GM18511 (cell line): ENCODE data around the gene SLC38A9.

Source experiments
- ATAC-seq: cut with Tn5 transposase; IDR thresholded peaks from one replicate; pipeline ENCODE4 v1.9.1; 2021; ENCODE audit warnings: mild to moderate bottlenecking, moderate library complexity; ENCODE audit not compliant: unreplicated experiment

The SLC38A9 gene

GRCh38 chr5:55665065-55665464 is 47.1 kb downstream of the SLC38A9 start:
- no peak for ATAC-seq

GRCh38 chr5:55657443-55657842 is 54.7 kb downstream of the SLC38A9 start:
- ATAC-seq: no peak

- ATAC-seq: no peak
These were observed 61.7 kb downstream of the SLC38A9 start for GRCh38 chr5:55650386-55650785.

GRCh38 chr5:55649963-55650362 is 62.2 kb downstream of the SLC38A9 start:
- no peak for ATAC-seq

- no peak for ATAC-seq
These were observed 66.8 kb downstream of the SLC38A9 start for GRCh38 chr5:55645304-55645703.

GRCh38 chr5:55638455-55638854 is 73.7 kb downstream of the SLC38A9 start:
- ATAC-seq: no peak

- no peak for ATAC-seq
These were observed 74.1 kb downstream of the SLC38A9 start for GRCh38 chr5:55638051-55638450.

- no peak for ATAC-seq
These were observed 75.4 kb downstream of the SLC38A9 start for GRCh38 chr5:55636683-55637082.

GRCh38 chr5:55636177-55636576 is 75.9 kb downstream of the SLC38A9 start:
- no peak for ATAC-seq

- ATAC-seq: no peak
These were observed 77.3 kb downstream of the SLC38A9 start for GRCh38 chr5:55634866-55635265.

GRCh38 chr5:55634209-55634805 is 77.8 kb downstream of the SLC38A9 start:
- ATAC-seq: no peak

GRCh38 chr5:55633574-55634208 is 78.4 kb downstream of the SLC38A9 start:
- ATAC-seq: no peak

- no peak for ATAC-seq
These were observed 82.3 kb downstream of the SLC38A9 start for GRCh38 chr5:55629815-55630214.

GRCh38 chr5:55626790-55627189 is 85.3 kb downstream of the SLC38A9 start:
- no peak for ATAC-seq

- no peak for ATAC-seq
These were observed 86.2 kb downstream of the SLC38A9 start for GRCh38 chr5:55625913-55626312.

GRCh38 chr5:55625589-55625909 is 86.6 kb downstream of the SLC38A9 start:
- no peak for ATAC-seq

GRCh38 chr5:55624841-55625588 is 87.1 kb downstream of the SLC38A9 start:
- no peak for ATAC-seq

- no peak for ATAC-seq
These were observed 88.3 kb downstream of the SLC38A9 start for GRCh38 chr5:55623789-55624188.

- ATAC-seq: no peak
These were observed 89.7 kb downstream of the SLC38A9 start for GRCh38 chr5:55622460-55622859.

- ATAC-seq: no peak
These were observed 90.9 kb downstream of the SLC38A9 start for GRCh38 chr5:55621229-55621628.

GRCh38 chr5:55620766-55621160 is 91.4 kb downstream of the SLC38A9 start:
- no peak for ATAC-seq

GRCh38 chr5:55620009-55620765 is 91.9 kb downstream of the SLC38A9 start:
- ATAC-seq: no peak
